Measurements from ENCODE around the gene CDH23.

Gene CDH23

GRCh38 chr10:71371750-71372166, 25.0 kb upstream of the CDH23 start:
- DNase-seq, result no peak

- DNase-seq, result no peak
Observed at GRCh38 chr10:71372882-71373495, 23.7 kb upstream of the CDH23 start.

- no peak for DNase-seq
Observed at GRCh38 chr10:71374481-71375233, 22.1 kb upstream of the CDH23 start.

- no peak for DNase-seq
Observed at GRCh38 chr10:71375952-71376351, 20.8 kb upstream of the CDH23 start.

- DNase-seq, result no peak
Observed at GRCh38 chr10:71378336-71379117, 18.2 kb upstream of the CDH23 start.

- DNase-seq, result no peak
Observed at GRCh38 chr10:71379118-71379766, 17.5 kb upstream of the CDH23 start.

GRCh38 chr10:71380841-71381240, 15.9 kb upstream of the CDH23 start:
- DNase-seq, result no peak

GRCh38 chr10:71381611-71382010, 15.1 kb upstream of the CDH23 start:
- no peak for DNase-seq

GRCh38 chr10:71382028-71382427, 14.7 kb upstream of the CDH23 start:
- DNase-seq, result no peak

GRCh38 chr10:71382757-71383156, 14.0 kb upstream of the CDH23 start:
- DNase-seq, result no peak

- peak; percentile 66 for DNase-seq
Observed at GRCh38 chr10:71383972-71384687, 12.6 kb upstream of the CDH23 start.

- DNase-seq, result no peak
Observed at GRCh38 chr10:71388171-71388570, 8.5 kb upstream of the CDH23 start.

- DNase-seq, result no peak
Observed at GRCh38 chr10:71388583-71389310, 8.0 kb upstream of the CDH23 start.

- DNase-seq, result no peak
Observed at GRCh38 chr10:71389768-71390460, 6.8 kb upstream of the CDH23 start.

- no peak for DNase-seq
Observed at GRCh38 chr10:71390461-71390835, 6.3 kb upstream of the CDH23 start.

- no peak for DNase-seq
Observed at GRCh38 chr10:71390921-71391690, 5.6 kb upstream of the CDH23 start.

- DNase-seq, result no peak
Observed at GRCh38 chr10:71391701-71392100, 5.0 kb upstream of the CDH23 start.

- no peak for DNase-seq
Observed at GRCh38 chr10:71392292-71392691, 4.4 kb upstream of the CDH23 start.

GRCh38 chr10:71392791-71393781, 3.6 kb upstream of the CDH23 start:
- no peak for DNase-seq

All from CD4-positive, alpha-beta T cell treated with Interferon gamma for 1 hour (primary cell).